Skin of body (tissue), 2 donors: ENCODE data around the gene IQGAP3. TPM values are rescaled to one million over a fixed set of nuclear protein-coding genes. Genes with fewer than 3 reads are reported as not detected.

ENCODE experiments used
- DNase-seq: peaks from one replicate; lab custom pipeline; 2025; lab: John Stamatoyannopoulos, UW
- total RNA-seq: library from RNA; depleted of rRNA; stranded (reverse); fragments of >200 nt; gene quantifications from one replicate; pipeline ENCODE4 v1.2.3, GENCODE V29; 2014

The IQGAP3 gene
- total RNA-seq, 1 donor from 2014 or later: 8.6 TPM

- no peak for DNase-seq
These were observed 73.8 kb downstream of the IQGAP3 start for GRCh38 chr1:156498432-156499193.

GRCh38 chr1:156497743-156498431 lies 74.5 kb downstream of the IQGAP3 start:
- DNase-seq: no peak

- no peak for DNase-seq
These were observed 75.2 kb downstream of the IQGAP3 start for GRCh38 chr1:156497078-156497742.

GRCh38 chr1:156496211-156496761 lies 76.1 kb downstream of the IQGAP3 start:
- no peak for DNase-seq

GRCh38 chr1:156495401-156496140 lies 76.8 kb downstream of the IQGAP3 start:
- no peak for DNase-seq

- no peak for DNase-seq
These were observed 78.0 kb downstream of the IQGAP3 start for GRCh38 chr1:156494309-156494895.

GRCh38 chr1:156493742-156494141 lies 78.6 kb downstream of the IQGAP3 start:
- no peak for DNase-seq

GRCh38 chr1:156493154-156493631 lies 79.2 kb downstream of the IQGAP3 start:
- no peak for DNase-seq

GRCh38 chr1:156492591-156493080 lies 79.7 kb downstream of the IQGAP3 start:
- DNase-seq: no peak

- DNase-seq: no peak
These were observed 80.3 kb downstream of the IQGAP3 start for GRCh38 chr1:156492013-156492590.

- DNase-seq: no peak
These were observed 81.0 kb downstream of the IQGAP3 start for GRCh38 chr1:156491151-156491949.

- no peak for DNase-seq
These were observed 81.8 kb downstream of the IQGAP3 start for GRCh38 chr1:156490401-156491032.

GRCh38 chr1:156489935-156490293 lies 82.5 kb downstream of the IQGAP3 start:
- DNase-seq: no peak

- no peak for DNase-seq
These were observed 83.0 kb downstream of the IQGAP3 start for GRCh38 chr1:156489166-156489934.

- no peak for DNase-seq
These were observed 83.7 kb downstream of the IQGAP3 start for GRCh38 chr1:156488566-156489165.

GRCh38 chr1:156487862-156488261 lies 84.5 kb downstream of the IQGAP3 start:
- DNase-seq: no peak

GRCh38 chr1:156486421-156487344 lies 85.7 kb downstream of the IQGAP3 start:
- DNase-seq: no peak
